CD14-positive monocyte (primary cell): ENCODE data around the gene TLK2. TPM values are rescaled to one million over a fixed set of nuclear protein-coding genes. Genes with fewer than 3 reads are reported as not detected.

Experiments
- DNase-seq, 3 donors: peaks; one replicate each; pipeline ENCODE4 v3.0.0-alpha.2; 2011 to 2022
- H2AFZ ChIP-seq: 2 replicates; pipeline ENCODE4 v1.6.0; 2012; ENCODE audit warnings: mild to moderate bottlenecking, low read depth, low read length, inconsistent platforms; ENCODE audit not compliant: insufficient read depth, poor library complexity, severe bottlenecking
- H3K27ac ChIP-seq, 2 donors: 1 replicate in 1 of 2; 2 replicates in 1 of 2; pipeline ENCODE4 v1.5.1; 2012 to 2013; ENCODE audit warnings: low read length in 2 of 2, control low read depth in 1 of 2, inconsistent platforms in 1 of 2, low read depth in 1 of 2, mild to moderate bottlenecking in 1 of 2
- H3K27me3 ChIP-seq, 2 donors: one replicate each; pipeline versions ENCODE4 v1.6.0 to v1.6.1; 2011 to 2013; ENCODE audit warnings: low read length in 2 of 2; ENCODE audit not compliant: control insufficient read depth in 2 of 2, insufficient read depth in 2 of 2
- H3K36me3 ChIP-seq, 2 donors: replicated peaks in 1 of 2; 1 replicate in 1 of 2; 2 replicates in 1 of 2; pipeline versions ENCODE4 v1.5.1 to v1.6.1; 2012 to 2013; ENCODE audit warnings: low read length in 2 of 2, control low read depth in 1 of 2, inconsistent platforms in 1 of 2, mild to moderate bottlenecking in 1 of 2; ENCODE audit not compliant: insufficient read depth in 2 of 2, control insufficient read depth in 1 of 2
- H3K4me1 ChIP-seq, 2 donors: 1 replicate in 1 of 2; 2 replicates in 1 of 2; pipeline versions ENCODE4 v1.5.1 to v1.6.1; 2012 to 2013; ENCODE audit warnings: low read length in 2 of 2, control low read depth in 1 of 2, inconsistent platforms in 1 of 2, mild to moderate bottlenecking in 1 of 2, moderate library complexity in 1 of 2; ENCODE audit not compliant: insufficient read depth in 2 of 2, control insufficient read depth in 1 of 2
- H3K4me2 ChIP-seq: replicated peaks from 2 replicates; pipeline ENCODE3; 2012; ENCODE audit warnings: low read length, moderate library complexity, mild to moderate bottlenecking; ENCODE audit not compliant: poor library complexity, severe bottlenecking; ENCODE audit errors: extremely low read depth
- H3K4me3 ChIP-seq, 3 experiments: fragments of 200-600 bp in 1 of 3; sonication (generic) in 1 of 3; replicated peaks in 1 of 3; 1 replicate in 2 of 3; 2 replicates in 1 of 3; pipeline ENCODE4 v1.5.1; 2011 to 2013; ENCODE audit warnings: low read length in 3 of 3, mild to moderate bottlenecking in 3 of 3, control low read depth in 2 of 3, low read depth in 2 of 3, inconsistent platforms in 1 of 3, moderate library complexity in 1 of 3
- H3K79me2 ChIP-seq: 2 replicates; pipeline ENCODE4 v1.6.0; 2012; ENCODE audit warnings: mild to moderate bottlenecking, control low read depth, inconsistent platforms, low read length, moderate library complexity; ENCODE audit not compliant: insufficient read depth
- H3K9ac ChIP-seq: 2 replicates; pipeline ENCODE4 v1.6.0; 2017; ENCODE audit warnings: low read length, mild to moderate bottlenecking; ENCODE audit not compliant: insufficient read depth, poor library complexity, severe bottlenecking
- H3K9me3 ChIP-seq, 2 donors: replicated peaks in 1 of 2; 1 replicate in 1 of 2; 2 replicates in 1 of 2; pipeline versions ENCODE4 v1.5.1 to v1.6.1; 2012 to 2013; ENCODE audit warnings: low read length in 2 of 2, control low read depth in 1 of 2; ENCODE audit not compliant: control insufficient read depth in 1 of 2, insufficient read depth in 1 of 2
- H4K20me1 ChIP-seq: 2 replicates; pipeline ENCODE4 v1.6.0; 2012; ENCODE audit warnings: mild to moderate bottlenecking, low read length, control low read depth, moderate library complexity; ENCODE audit not compliant: insufficient read depth
- H3K27ac Mint-ChIP-seq, 7 donors: one replicate each; pipeline ENCODE4 v1.8.0; 2020; ENCODE audit warnings: mild to moderate bottlenecking in 7 of 7, mixed read lengths in 7 of 7, moderate library complexity in 6 of 7, inconsistent platforms in 2 of 7
- H3K27me3 Mint-ChIP-seq, 3 donors: one replicate each; pipeline ENCODE4 v1.8.0; 2021 to 2022; ENCODE audit warnings: low read depth in 3 of 3, mild to moderate bottlenecking in 3 of 3, mixed read lengths in 3 of 3, moderate library complexity in 3 of 3, inconsistent platforms in 1 of 3
- H3K36me3 Mint-ChIP-seq, 2 donors: one replicate each; pipeline ENCODE4 v1.8.0; 2020; ENCODE audit warnings: mixed read lengths in 2 of 2, inconsistent platforms in 1 of 2, mild to moderate bottlenecking in 1 of 2
- H3K4me1 Mint-ChIP-seq: one replicate; pipeline ENCODE4 v1.8.0; 2020; ENCODE audit warnings: mild to moderate bottlenecking, mixed read lengths
- H3K4me3 Mint-ChIP-seq, 2 donors: one replicate each; pipeline ENCODE4 v1.8.0; 2020; ENCODE audit warnings: mild to moderate bottlenecking in 2 of 2, mixed read lengths in 2 of 2, moderate library complexity in 1 of 2
- H3K9me3 Mint-ChIP-seq, 7 donors: one replicate each; pipeline ENCODE4 v1.8.0; 2020 to 2022; ENCODE audit warnings: mixed read lengths in 7 of 7, mild to moderate bottlenecking in 6 of 7, moderate library complexity in 6 of 7, inconsistent platforms in 2 of 7
- WGBS: methylation state at CpG from one replicate; pipeline ENCODE4 v1.1.5; 2013; ENCODE audit warnings: missing lambda C conversion rate; ENCODE audit not compliant: insufficient coverage; 5-methylcytosine and 5-hydroxymethylcytosine counted together
- intact Hi-C, 2 donors: fragments of 100-400 bp; cut with micrococcal nuclease; formaldehyde crosslinking; loops; one replicate each; pipeline versions ENCODE4 v1.15.0 to v1.15.1; 2023
- polyA plus RNA-seq, 3 donors: library from polyadenylated mRNA; depleted of rRNA in 1 of 3; unstranded in 2 of 3; stranded (reverse) in 1 of 3; fragments of 300-500 nt in 2 of 3; fragments of >200 nt in 1 of 3; fragmentation: Illumina TruSeq in 2 of 3; gene quantifications; 1 replicate in 2 of 3; 2 replicates in 1 of 3; pipeline ENCODE4 v1.2.3, GENCODE V29; 2012 to 2021
- TF ChIP-seq, protein P1 (sequence below): fragments of 200-600 bp; IDR thresholded peaks from one replicate; pipeline ENCODE4 v1.8.0; 2022; ENCODE audit warnings: antibody characterized with exemption, mild to moderate bottlenecking

The TLK2 gene
- polyA plus RNA-seq, 3 donors = 4.0 to 28.2 (median 4.3) TPM

DNA sequence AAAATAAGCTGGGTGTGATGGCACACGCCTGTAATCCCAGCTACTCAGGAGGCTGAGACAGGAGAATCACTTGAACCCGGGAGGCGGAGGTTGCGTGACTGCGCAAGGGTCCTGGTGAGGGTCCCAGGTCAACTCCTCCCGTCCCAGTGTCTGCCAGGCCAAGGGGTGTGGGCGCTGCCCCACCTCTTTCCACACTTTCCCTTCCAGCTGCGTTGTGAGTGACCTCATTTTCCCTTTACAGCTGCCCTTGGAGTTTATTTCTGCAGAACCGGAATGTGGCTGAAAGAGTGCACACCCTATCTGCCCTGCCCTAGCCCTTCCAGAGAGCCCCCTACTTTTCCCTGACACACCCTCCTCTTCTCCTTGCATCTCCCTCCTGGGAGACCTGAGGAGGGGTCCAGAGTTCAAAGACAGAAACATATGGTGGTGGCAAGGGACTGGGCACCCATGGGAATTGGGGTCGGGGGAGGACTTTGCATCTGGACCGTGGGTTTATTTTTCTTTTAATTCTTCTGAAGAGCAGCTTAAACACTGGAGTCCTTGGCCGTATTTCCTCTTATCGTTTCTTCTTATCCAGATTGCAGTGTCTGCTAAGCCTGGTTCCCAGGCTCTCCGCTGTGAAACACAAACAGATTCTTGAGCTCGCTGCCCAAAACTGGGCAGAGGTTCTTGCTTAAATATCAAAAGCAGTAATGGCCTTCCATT is 169.8 kb downstream of the TLK2 start:
- Mint-ChIP-seq H3K36me3 (no peaks in the 10 kb centered on the region), H3K4me3 (no peak overlapping the region), H3K27me3 (peaks cover 21 to 29% (median 27%) of the 10 kb centered on the region in 3 donors), H3K27ac (no peak overlapping the region), H3K9me3 (peaks cover 0 to 4% (median 0%) of the 10 kb centered on the region in 7 donors), H3K4me1 (peaks cover 16% of the 10 kb centered on the region)
- Histone ChIP-seq H3K4me3 (no peak overlapping the region), H3K27ac (no peak overlapping the region), H4K20me1 (no peaks in the 10 kb centered on the region), H3K9ac (no peak overlapping the region), H3K4me2 (no peak overlapping the region), H3K9me3 (no peaks in the 10 kb centered on the region), H3K27me3 (peaks cover 0 to 9% of the 10 kb centered on the region in 2 donors), H3K4me1 (peaks cover 15 to 16% of the 10 kb centered on the region in 2 donors), H3K36me3 (no peaks in the 10 kb centered on the region), H3K79me2 (no peaks in the 10 kb centered on the region), H2AFZ (no peak overlapping the region)
- TF ChIP-seq, protein P1, sequence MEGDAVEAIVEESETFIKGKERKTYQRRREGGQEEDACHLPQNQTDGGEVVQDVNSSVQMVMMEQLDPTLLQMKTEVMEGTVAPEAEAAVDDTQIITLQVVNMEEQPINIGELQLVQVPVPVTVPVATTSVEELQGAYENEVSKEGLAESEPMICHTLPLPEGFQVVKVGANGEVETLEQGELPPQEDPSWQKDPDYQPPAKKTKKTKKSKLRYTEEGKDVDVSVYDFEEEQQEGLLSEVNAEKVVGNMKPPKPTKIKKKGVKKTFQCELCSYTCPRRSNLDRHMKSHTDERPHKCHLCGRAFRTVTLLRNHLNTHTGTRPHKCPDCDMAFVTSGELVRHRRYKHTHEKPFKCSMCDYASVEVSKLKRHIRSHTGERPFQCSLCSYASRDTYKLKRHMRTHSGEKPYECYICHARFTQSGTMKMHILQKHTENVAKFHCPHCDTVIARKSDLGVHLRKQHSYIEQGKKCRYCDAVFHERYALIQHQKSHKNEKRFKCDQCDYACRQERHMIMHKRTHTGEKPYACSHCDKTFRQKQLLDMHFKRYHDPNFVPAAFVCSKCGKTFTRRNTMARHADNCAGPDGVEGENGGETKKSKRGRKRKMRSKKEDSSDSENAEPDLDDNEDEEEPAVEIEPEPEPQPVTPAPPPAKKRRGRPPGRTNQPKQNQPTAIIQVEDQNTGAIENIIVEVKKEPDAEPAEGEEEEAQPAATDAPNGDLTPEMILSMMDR = no peak
- WGBS = 94% methylated on average over 10 of the region's 15 CpGs
- intact Hi-C loops = no loop called here
- DNase-seq = no peak

DNA sequence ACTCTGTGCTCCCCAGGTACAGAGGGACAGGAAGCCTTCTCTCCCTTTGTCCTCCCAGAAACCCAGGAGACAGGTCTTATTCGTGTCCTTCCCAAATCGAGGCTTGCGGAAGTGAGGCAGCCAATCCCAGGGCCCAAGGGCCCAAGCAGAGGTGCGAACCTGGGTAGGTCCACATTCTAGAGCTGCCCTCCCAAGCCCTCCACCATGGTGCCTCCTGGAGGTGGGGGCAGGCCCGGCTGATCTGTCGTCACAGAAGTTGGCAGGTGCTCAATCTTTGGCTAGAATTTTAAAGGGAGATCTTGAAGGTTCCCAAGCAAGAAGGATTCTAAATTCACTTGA is 170.3 kb downstream of the TLK2 start:
- 89% methylated on average over 3 of the region's 6 CpGs for WGBS
- Mint-ChIP-seq H3K27me3 (peaks cover 25 to 34% (median 29%) of the 10 kb centered on the region in 3 donors), H3K27ac (no peak overlapping the region), H3K4me1 (peaks cover 21% of the 10 kb centered on the region), H3K36me3 (no peaks in the 10 kb centered on the region), H3K9me3 (peaks cover 0 to 4% (median 0%) of the 10 kb centered on the region in 7 donors), H3K4me3 (no peak overlapping the region)
- H2AFZ ChIP-seq = no peak overlapping the region
- DNase-seq = no peak
- H3K27ac ChIP-seq = no peak overlapping the region
- peaks cover 0 to 14% of the 10 kb centered on the region in 2 donors for H3K27me3 ChIP-seq
- H3K9me3 ChIP-seq = no peaks in the 10 kb centered on the region
- TF ChIP-seq, protein P1 = no peak
- H3K79me2 ChIP-seq = no peaks in the 10 kb centered on the region
- H3K9ac ChIP-seq = no peak overlapping the region
- intact Hi-C loops = no loop called here
- H3K4me1 ChIP-seq = peaks cover 20 to 21% of the 10 kb centered on the region in 2 donors
- no peak overlapping the region for H3K4me2 ChIP-seq
- H3K36me3 ChIP-seq = no peaks in the 10 kb centered on the region
- no peaks in the 10 kb centered on the region for H4K20me1 ChIP-seq
- no peak overlapping the region for H3K4me3 ChIP-seq
